Peyer's patch (tissue), 4 donors: ENCODE results near the gene RASD1.

Experiments used
- CTCF ChIP-seq, 6 experiments: fragments of 450-650 bp in 4 of 6; fragments of 200-600 bp in 2 of 6; sonication (generic) in 1 of 6; IDR thresholded peaks; one replicate each; pipeline ENCODE4 v1.5.1; 2017 to 2019; ENCODE audit warnings: antibody characterized with exemption in 6 of 6, mild to moderate bottlenecking in 3 of 6, moderate library complexity in 1 of 6
- POLR2A ChIP-seq, 2 donors: fragments of 450-650 bp; IDR thresholded peaks; one replicate each; pipeline ENCODE4 v1.5.1; 2017; ENCODE audit warnings: antibody characterized with exemption in 2 of 2, mild to moderate bottlenecking in 2 of 2, moderate library complexity in 2 of 2

DNA sequence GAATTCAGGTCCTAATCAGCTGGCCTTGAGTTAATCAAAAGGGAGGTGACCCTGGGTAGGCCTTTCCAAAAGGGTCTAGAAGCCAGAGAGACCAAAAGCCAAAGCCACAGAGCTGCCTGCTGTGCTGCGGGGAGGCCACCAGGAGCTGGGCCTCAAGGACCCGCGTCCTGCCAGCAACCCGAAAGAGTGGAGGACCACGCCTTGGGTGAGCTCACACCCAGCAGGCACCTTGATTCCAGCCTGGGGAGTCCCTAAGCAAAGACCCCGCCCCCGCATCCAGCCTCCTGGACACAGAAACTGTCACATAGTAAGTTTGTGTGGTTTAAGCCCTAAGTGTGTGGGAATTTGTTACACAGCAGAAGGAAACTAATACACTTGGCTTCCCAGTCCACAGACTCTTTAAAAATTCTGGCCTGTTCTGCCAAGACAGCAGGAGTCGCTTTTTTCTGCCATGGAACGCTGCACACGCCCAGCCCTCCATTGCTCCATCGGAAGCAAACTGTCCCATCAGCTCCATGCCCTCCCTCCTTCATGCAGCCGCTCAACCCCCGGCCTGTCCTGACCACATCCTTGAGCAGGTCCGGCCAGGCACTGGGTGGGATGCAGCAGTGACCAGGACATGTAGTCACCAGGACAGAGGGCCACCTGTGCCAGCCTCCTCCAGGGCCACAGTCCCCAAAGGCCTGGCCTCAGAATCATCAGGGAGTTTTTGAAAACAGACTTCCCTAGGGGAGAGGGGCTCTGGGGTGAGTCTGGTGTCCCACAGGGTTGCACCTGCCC, 20.9 kb upstream of the RASD1 start:
- TF ChIP-seq CTCF (IDR thresholded peaks at IDR 0.05) (no peak), POLR2A (IDR thresholded peaks at IDR 0.05) (no peak)
